Raji (cell line): ENCODE data around the gene HERPUD2.

Experiments
- POLR2A ChIP-seq: IDR thresholded peaks from 2 replicates; pipeline ENCODE4 v1.6.1; 2011; ENCODE audit warnings: low read depth, low read length, control low read depth; ENCODE audit not compliant: insufficient read depth

Gene HERPUD2

DNA sequence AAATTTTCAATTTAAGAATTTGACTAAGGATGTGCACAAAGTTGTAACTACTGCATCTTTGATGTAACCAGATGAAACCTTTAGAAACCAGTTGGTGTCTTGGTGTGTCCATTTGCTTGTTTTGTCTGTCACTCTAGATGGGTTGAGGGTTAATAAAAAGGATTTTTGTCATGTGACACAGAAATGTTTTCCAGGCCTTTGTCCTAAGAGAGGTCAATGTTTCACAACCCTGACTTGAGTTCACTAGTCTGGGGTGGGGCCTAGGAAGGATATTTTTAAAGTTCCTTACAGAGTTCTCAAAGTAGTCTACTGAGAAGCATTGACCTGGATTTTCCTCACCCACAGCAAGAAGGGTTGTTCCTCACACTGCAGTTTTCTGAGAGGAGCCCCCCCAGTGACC, 90.3 kb downstream of the HERPUD2 start:
- no peak for TF ChIP-seq POLR2A

DNA sequence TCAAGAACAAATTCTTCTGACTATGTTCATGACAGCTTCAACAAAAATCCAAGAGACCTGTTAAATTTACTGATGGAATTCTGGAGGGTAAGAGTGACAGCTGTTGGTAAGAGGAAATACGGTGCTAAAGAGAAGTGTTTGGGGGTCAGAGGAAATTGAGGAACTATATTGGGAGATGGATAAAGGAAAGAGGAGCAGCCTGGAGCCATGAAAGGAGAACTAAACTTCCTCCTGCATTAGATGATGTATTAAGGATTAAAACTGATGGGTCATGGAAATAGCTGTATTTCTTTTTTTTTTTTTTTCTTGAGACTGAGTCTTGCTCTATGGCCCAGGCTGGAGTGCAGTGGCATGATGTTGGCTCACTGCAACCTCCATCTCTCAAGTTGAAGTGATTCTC, 95.3 kb downstream of the HERPUD2 start:
- TF ChIP-seq POLR2A = no peak

DNA sequence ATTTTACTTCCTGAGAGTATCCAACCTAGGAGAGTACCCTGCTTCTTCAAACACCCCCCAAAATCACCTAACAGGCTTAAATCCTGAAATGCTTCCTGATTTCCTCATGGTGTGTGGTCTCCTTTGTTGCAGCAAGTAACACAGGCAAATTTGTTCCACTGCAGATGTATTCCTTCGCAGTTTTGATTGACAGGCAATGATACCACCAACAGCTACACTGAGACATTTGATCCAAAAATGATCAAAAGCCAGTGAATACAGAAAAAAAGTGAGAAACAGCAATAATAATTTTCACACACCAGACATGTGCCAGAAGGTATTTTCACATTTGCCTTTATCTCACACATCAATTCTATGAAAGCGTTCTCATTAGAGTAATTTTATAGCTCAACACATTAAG, 95.9 kb downstream of the HERPUD2 start:
- no peak for TF ChIP-seq POLR2A

DNA sequence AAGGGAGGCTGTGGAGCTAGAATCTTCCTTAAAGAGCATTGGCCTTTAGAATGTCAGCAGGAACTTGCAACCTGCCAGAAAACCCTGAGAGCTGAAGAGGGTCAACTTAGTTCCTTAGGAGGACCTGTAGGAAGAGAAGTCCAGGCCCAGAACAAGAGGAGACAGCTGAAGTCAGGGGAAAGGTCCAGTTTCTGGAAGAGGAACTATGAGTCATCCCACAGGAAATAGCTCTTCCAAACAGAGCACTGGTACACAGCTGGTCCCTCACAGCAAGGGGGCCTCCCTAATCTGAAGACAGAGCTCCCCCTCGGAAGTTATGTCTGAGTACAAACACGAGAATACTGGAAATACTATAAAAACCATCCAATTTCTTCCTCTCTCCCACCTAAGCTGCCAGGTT, 98.9 kb downstream of the HERPUD2 start:
- no peak for TF ChIP-seq POLR2A

DNA sequence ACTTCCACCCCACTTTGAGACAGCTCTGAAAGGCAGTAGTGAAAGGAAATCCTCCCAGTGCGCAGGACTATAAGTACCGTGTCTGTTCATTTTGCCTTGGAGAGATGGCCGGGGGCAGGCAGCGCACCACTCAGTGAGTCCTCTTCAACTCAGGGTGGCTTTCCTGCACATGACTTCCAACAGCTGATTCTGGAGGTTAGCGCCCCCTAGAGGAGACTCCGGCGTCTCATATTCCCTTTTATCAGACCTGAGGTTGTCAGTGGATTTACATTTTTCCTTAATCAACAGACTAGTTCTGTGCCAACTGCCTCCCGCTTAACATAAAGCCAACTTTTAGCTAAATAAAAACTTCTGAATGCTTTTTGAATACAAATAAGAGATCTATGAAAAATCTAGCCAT, 101.0 kb downstream of the HERPUD2 start:
- no peak for TF ChIP-seq POLR2A

DNA sequence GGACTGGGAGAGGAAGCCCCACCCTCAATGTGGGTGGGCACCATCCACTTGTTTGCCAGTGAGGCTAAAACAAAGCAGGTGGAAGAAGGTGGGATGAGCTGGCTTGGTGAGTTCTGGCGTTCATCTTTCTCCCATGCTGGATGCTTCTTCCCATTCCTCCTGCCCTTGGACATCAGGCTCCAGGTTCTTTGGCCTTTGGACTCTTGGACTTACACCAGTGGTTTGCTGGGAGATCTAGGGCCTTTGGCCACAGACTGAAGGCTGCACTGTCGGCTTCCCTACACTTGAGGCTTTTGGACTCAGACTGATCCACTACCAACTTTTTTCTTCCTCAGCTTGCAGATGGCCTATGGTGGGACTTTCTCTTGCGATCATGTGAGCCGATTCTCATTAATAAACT, 106.3 kb downstream of the HERPUD2 start:
- TF ChIP-seq POLR2A = no peak

DNA sequence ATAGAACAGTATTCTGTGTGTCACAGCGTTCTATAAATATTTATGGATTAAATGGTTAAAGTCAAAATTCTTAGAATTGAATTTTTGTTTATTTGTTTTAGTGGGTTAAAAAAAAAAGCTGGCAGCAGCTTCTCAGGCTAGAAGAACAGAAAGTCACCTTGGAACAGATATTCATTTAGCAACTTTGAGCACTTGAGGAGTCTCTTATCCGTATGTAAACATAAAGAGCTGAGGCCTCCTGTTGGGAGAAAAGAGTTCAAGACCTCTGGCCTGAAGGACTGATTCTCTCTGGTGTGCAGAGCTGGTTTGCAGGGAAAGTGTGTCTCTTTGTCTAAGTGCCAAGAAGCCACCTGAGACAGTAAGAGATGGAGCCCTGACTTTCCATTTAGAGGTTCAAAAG, 109.9 kb downstream of the HERPUD2 start:
- TF ChIP-seq POLR2A = no peak
